Glutamatergic neuron (in vitro differentiated cells): ENCODE results near the gene AAMDC. TPM values are rescaled to one million over a fixed set of nuclear protein-coding genes. Genes with fewer than 3 reads are reported as not detected.

ENCODE experiments used
- DNase-seq: peaks from one replicate; pipeline ENCODE4 v3.0.0; 2022
- H3K27ac Mint-ChIP-seq: one replicate; pipeline ENCODE4 v1.8.0; 2020; ENCODE audit warnings: mild to moderate bottlenecking, mixed read lengths, inconsistent platforms; ENCODE audit not compliant: unreplicated experiment
- H3K27me3 Mint-ChIP-seq: one replicate; pipeline ENCODE4 v1.8.0; 2020; ENCODE audit warnings: mild to moderate bottlenecking, moderate library complexity, mixed read lengths, inconsistent platforms; ENCODE audit not compliant: unreplicated experiment
- H3K36me3 Mint-ChIP-seq: one replicate; pipeline ENCODE4 v1.8.0; 2020; ENCODE audit warnings: mild to moderate bottlenecking, mixed read lengths, inconsistent platforms; ENCODE audit not compliant: unreplicated experiment
- H3K4me1 Mint-ChIP-seq: one replicate; pipeline ENCODE4 v1.8.0; 2020; ENCODE audit warnings: mild to moderate bottlenecking, low read depth, mixed read lengths, inconsistent platforms; ENCODE audit not compliant: unreplicated experiment
- H3K4me3 Mint-ChIP-seq: one replicate; pipeline ENCODE4 v1.8.0; 2020; ENCODE audit warnings: mild to moderate bottlenecking, mixed read lengths, inconsistent platforms; ENCODE audit not compliant: unreplicated experiment
- H3K9me3 Mint-ChIP-seq: one replicate; pipeline ENCODE4 v1.8.0; 2020; ENCODE audit warnings: mild to moderate bottlenecking, moderate library complexity, mixed read lengths, inconsistent platforms; ENCODE audit not compliant: unreplicated experiment
- CTCF ChIP-seq: fragments of 200-600 bp; sonication (generic); IDR thresholded peaks from one replicate; pipeline ENCODE4 v1.5.0; 2021; ENCODE audit not compliant: partially characterized antibody, unreplicated experiment
- total RNA-seq: library from RNA; stranded (reverse); fragmentation: NEBNext Ultra II Directional; extraction: Animal tissue kit (Norgen Biotek cat#: 25700); gene quantifications from one replicate; pipeline ENCODE4 v1.2.1, GENCODE V29; 2021; ENCODE audit not compliant: unreplicated experiment

Gene AAMDC
- total RNA-seq, 1 donor from 2014 or later: 11.4 TPM

GRCh38 chr11:77879218-77879617 lies 58.3 kb downstream of the AAMDC start:
- TF ChIP-seq CTCF: no peak
- Mint-ChIP-seq H3K36me3 (no peaks in the 10 kb centered on the region), H3K9me3 (no peaks in the 10 kb centered on the region), H3K27ac (no peak overlapping the region), H3K4me3 (no peak overlapping the region), H3K27me3 (no peaks in the 10 kb centered on the region), H3K4me1 (no peaks in the 10 kb centered on the region)
- DNase-seq: no peak

- Mint-ChIP-seq H3K27ac (no peak overlapping the region), H3K36me3 (no peaks in the 10 kb centered on the region), H3K4me1 (no peaks in the 10 kb centered on the region), H3K27me3 (no peaks in the 10 kb centered on the region), H3K4me3 (no peak overlapping the region), H3K9me3 (no peaks in the 10 kb centered on the region)
- DNase-seq: no peak
- TF ChIP-seq CTCF: no peak
Observed at GRCh38 chr11:77882396-77882795, 61.5 kb downstream of the AAMDC start.

GRCh38 chr11:77883775-77884174 lies 62.8 kb downstream of the AAMDC start:
- H3K4me3 Mint-ChIP-seq: no peak overlapping the region
- H3K9me3 Mint-ChIP-seq: no peaks in the 10 kb centered on the region
- no peak for TF ChIP-seq CTCF
- no peaks in the 10 kb centered on the region for H3K27me3 Mint-ChIP-seq
- H3K36me3 Mint-ChIP-seq: no peaks in the 10 kb centered on the region
- no peaks in the 10 kb centered on the region for H3K4me1 Mint-ChIP-seq
- no peak for DNase-seq
- no peak overlapping the region for H3K27ac Mint-ChIP-seq

GRCh38 chr11:77884186-77884828 lies 63.4 kb downstream of the AAMDC start:
- no peak for TF ChIP-seq CTCF
- no peaks in the 10 kb centered on the region for H3K27me3 Mint-ChIP-seq
- no peak overlapping the region for H3K4me3 Mint-ChIP-seq
- H3K9me3 Mint-ChIP-seq: no peaks in the 10 kb centered on the region
- no peaks in the 10 kb centered on the region for H3K36me3 Mint-ChIP-seq
- H3K27ac Mint-ChIP-seq: no peak overlapping the region
- DNase-seq: no peak
- H3K4me1 Mint-ChIP-seq: no peaks in the 10 kb centered on the region

GRCh38 chr11:77884829-77885190 lies 63.9 kb downstream of the AAMDC start:
- H3K27me3 Mint-ChIP-seq: no peaks in the 10 kb centered on the region
- no peak overlapping the region for H3K27ac Mint-ChIP-seq
- H3K36me3 Mint-ChIP-seq: no peaks in the 10 kb centered on the region
- H3K4me1 Mint-ChIP-seq: no peaks in the 10 kb centered on the region
- no peak for TF ChIP-seq CTCF
- H3K4me3 Mint-ChIP-seq: no peak overlapping the region
- no peak for DNase-seq
- H3K9me3 Mint-ChIP-seq: no peaks in the 10 kb centered on the region
